PC-9 (cell line): ENCODE data around the gene CLDN14. TPM values are rescaled to one million over a fixed set of nuclear protein-coding genes. Genes with fewer than 3 reads are reported as not detected.

Experiments used
- BruUV-seq: library from RNA; stranded (reverse); fragments of 400-500 nt; replicated peaks from 2 replicates; lab custom pipeline; 2021; lab: Mats Ljungman, UMichigan
- CTCF ChIA-PET: fragments of 300-600 bp; sonication (Branson Sonifier 250); formaldehyde crosslinking; loops from one replicate; lab custom pipeline; 2022; ENCODE audit warnings: antibody characterized with exemption; lab: Charles Lee
- POLR2A ChIA-PET: fragments of 300-600 bp; sonication (Branson Sonifier 250); formaldehyde crosslinking; loops from one replicate; lab custom pipeline; 2022; ENCODE audit warnings: antibody characterized with exemption; ENCODE audit not compliant: unreplicated experiment; lab: Charles Lee
- DNase-seq, 2 experiments: peaks; one replicate each; pipeline versions ENCODE4 v3.0.0 to v3.0.0-alpha.2; 2015 to 2022; ENCODE audit warnings: mixed read lengths in 1 of 2
- H2AFZ ChIP-seq: fragments of 200-600 bp; sonication (generic); 2 replicates; pipeline ENCODE4 v1.8.1; 2017; ENCODE audit warnings: antibody characterized with exemption
- H3F3A ChIP-seq: fragments of 200-600 bp; sonication (generic); 2 replicates; pipeline ENCODE4 v1.8.1; 2017; ENCODE audit warnings: antibody characterized with exemption, mild to moderate bottlenecking, low read depth; ENCODE audit not compliant: insufficient read depth
- H3K27ac ChIP-seq: fragments of 200-600 bp; sonication (generic); 2 replicates; pipeline ENCODE4 v1.6.1; 2016; ENCODE audit warnings: mixed run types
- H3K27me3 ChIP-seq: fragments of 200-600 bp; sonication (generic); 2 replicates; pipeline ENCODE4 v1.6.1; 2016; ENCODE audit warnings: low read depth, mixed run types; ENCODE audit not compliant: insufficient read depth
- H3K36me3 ChIP-seq: fragments of 200-600 bp; sonication (generic); 2 replicates; pipeline ENCODE4 v1.6.1; 2016; ENCODE audit warnings: low read depth, mixed run types
- H3K4me1 ChIP-seq: fragments of 200-600 bp; sonication (generic); replicated peaks from 2 replicates; pipeline ENCODE4 v1.6.1; 2016; ENCODE audit warnings: mixed run types; ENCODE audit not compliant: insufficient read depth
- H3K4me2 ChIP-seq: fragments of 200-600 bp; sonication (generic); 2 replicates; pipeline ENCODE4 v1.6.1; 2017; ENCODE audit warnings: mixed run types
- H3K4me3 ChIP-seq: fragments of 200-600 bp; sonication (generic); 2 replicates; pipeline ENCODE4 v1.6.1; 2016; ENCODE audit warnings: mixed run types
- H3K79me2 ChIP-seq: fragments of 200-600 bp; sonication (generic); 2 replicates; pipeline ENCODE4 v1.6.1; 2017; ENCODE audit warnings: low read depth, mixed run types
- H3K9me2 ChIP-seq: fragments of 200-600 bp; sonication (generic); 2 replicates; pipeline ENCODE4 v1.8.1; 2017; ENCODE audit warnings: mild to moderate bottlenecking; ENCODE audit not compliant: insufficient read depth
- H3K9me3 ChIP-seq: fragments of 200-600 bp; sonication (generic); 2 replicates; pipeline ENCODE4 v1.8.1; 2016; ENCODE audit warnings: low read depth; ENCODE audit not compliant: insufficient read depth
- H4K20me1 ChIP-seq: fragments of 200-600 bp; sonication (generic); 2 replicates; pipeline ENCODE4 v1.8.1; 2017; ENCODE audit not compliant: insufficient read depth
- CTCF ChIP-seq: fragments of 200-600 bp; sonication (generic); conservative IDR thresholded peaks from 2 replicates; pipeline ENCODE4 v1.6.1; 2017; ENCODE audit warnings: mixed run types, antibody characterized with exemption, mild to moderate bottlenecking, moderate library complexity
- EZH2 ChIP-seq: fragments of 200-600 bp; sonication (generic); IDR thresholded peaks from 2 replicates; pipeline ENCODE4 v1.8.0; 2017; ENCODE audit warnings: antibody characterized with exemption, low read depth
- intact Hi-C: fragments of 100-400 bp; cut with micrococcal nuclease; formaldehyde crosslinking; loops from one replicate; pipeline ENCODE4 v1.10.0; 2022; ENCODE audit not compliant: unreplicated experiment
- total RNA-seq: library from RNA; stranded (reverse); gene quantifications from 2 replicates; pipeline ENCODE4 v1.2.3, GENCODE V29; 2021

The CLDN14 gene
- total RNA-seq, 1 experiment from 2014 or later, result not detected

GRCh38 chr21:36446301-36446700, 33.6 kb downstream of the CLDN14 start:
- Histone ChIP-seq H3K79me2 (no peaks in the 10 kb centered on the region), H3K27ac (no peak overlapping the region), H4K20me1 (no peaks in the 10 kb centered on the region), H3K36me3 (no peaks in the 10 kb centered on the region), H3K4me3 (no peak overlapping the region), H3K4me1 (no peaks in the 10 kb centered on the region), H3K9me3 (no peaks in the 10 kb centered on the region), H3K27me3 (no peaks in the 10 kb centered on the region), H3F3A (no peaks in the 10 kb centered on the region), H2AFZ (no peak overlapping the region), H3K4me2 (no peak overlapping the region), H3K9me2 (no peaks in the 10 kb centered on the region)
- intact Hi-C loops, result no loop called here
- no peak for DNase-seq
- ChIA-PET CTCF (no interaction called here), POLR2A (no interaction called here)
- BruUV-seq, result no TSS peak
- no peak for TF ChIP-seq CTCF
- no peak for TF ChIP-seq EZH2

DNA sequence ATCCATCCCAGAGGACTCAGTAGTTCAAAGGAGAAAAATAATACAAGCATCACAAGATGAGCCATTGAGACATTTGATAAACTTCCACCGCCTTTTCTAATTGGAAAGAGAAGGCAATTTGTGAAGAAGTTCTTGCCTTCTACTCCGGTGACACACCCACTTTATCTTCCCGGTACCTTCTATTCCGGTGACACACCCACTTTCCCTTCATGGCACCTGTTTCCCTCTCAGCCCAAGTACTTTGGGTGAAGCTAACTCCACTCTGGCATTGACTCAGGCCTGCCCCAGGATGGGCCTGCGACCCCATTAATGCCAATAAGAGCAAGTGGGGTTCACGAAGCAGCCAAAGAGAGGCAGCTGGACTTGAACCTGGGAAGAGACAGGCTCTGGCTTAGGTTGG, 38.2 kb downstream of the CLDN14 start:
- Histone ChIP-seq H3K4me1 (no peaks in the 10 kb centered on the region), H3K9me2 (no peaks in the 10 kb centered on the region), H3K79me2 (no peaks in the 10 kb centered on the region), H3F3A (no peaks in the 10 kb centered on the region; the same call in 1 of the 2 replicates), H3K4me2 (no peak overlapping the region), H3K4me3 (no peak overlapping the region), H3K9me3 (no peaks in the 10 kb centered on the region), H3K27me3 (no peaks in the 10 kb centered on the region), H3K36me3 (no peaks in the 10 kb centered on the region), H2AFZ (no peak overlapping the region), H3K27ac (no peak overlapping the region), H4K20me1 (no peaks in the 10 kb centered on the region)
- TF ChIP-seq EZH2, result no peak
- TF ChIP-seq CTCF, result no peak
- CTCF ChIA-PET, result no interaction called here
- BruUV-seq, result no TSS peak
- no peak for DNase-seq
- POLR2A ChIA-PET, result no interaction called here
- intact Hi-C loops, result no loop called here

DNA sequence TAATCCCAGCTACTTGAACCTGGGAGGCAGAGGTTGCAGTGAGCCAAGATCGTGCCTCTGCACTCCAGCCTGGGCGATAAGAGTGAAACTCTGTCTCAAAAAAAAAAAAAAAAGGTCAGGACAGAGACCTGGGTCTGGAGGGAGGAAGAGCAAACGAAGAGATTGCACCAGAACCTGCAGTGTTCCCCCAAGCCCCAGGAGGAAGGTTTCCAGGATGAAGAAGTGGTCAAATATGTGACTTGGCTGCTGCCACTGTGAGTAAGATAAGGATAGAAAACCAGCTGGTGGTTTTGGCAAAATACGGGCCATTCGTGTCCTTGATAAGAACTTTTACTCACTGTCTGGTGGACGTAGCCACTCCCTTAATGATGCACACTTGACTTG, 42.2 kb downstream of the CLDN14 start:
- Histone ChIP-seq H2AFZ (no peak overlapping the region), H3K9me3 (no peaks in the 10 kb centered on the region), H3K36me3 (no peaks in the 10 kb centered on the region), H3K4me2 (no peak overlapping the region), H3K79me2 (no peaks in the 10 kb centered on the region), H3K9me2 (no peaks in the 10 kb centered on the region), H3K4me3 (no peak overlapping the region), H3K27me3 (no peaks in the 10 kb centered on the region), H3F3A (no peaks in the 10 kb centered on the region; the same call in 1 of the 2 replicates), H3K27ac (no peak overlapping the region), H4K20me1 (no peaks in the 10 kb centered on the region), H3K4me1 (no peaks in the 10 kb centered on the region)
- ChIA-PET CTCF (no interaction called here), POLR2A (no interaction called here)
- DNase-seq, result peak in 1 of 2 experiments; percentile 45
- intact Hi-C loops, result no loop called here
- BruUV-seq, result no TSS peak
- TF ChIP-seq EZH2 (no peak), CTCF (no peak)
